PC-3 (cell line): Measurements from ENCODE around the gene KIF4B.
"Not testable (repeated sequence)": the region's sequence is repeated elsewhere in the genome, so short reads cannot be mapped to it uniquely, and the experiment has no call there.

ENCODE experiments used
- EZH2 ChIP-seq: fragments of 300-600 bp; sonication (generic); IDR thresholded peaks from one replicate; pipeline ENCODE4 v1.6.1; 2017; ENCODE audit warnings: antibody characterized with exemption, mild to moderate bottlenecking, low read length; ENCODE audit not compliant: unreplicated experiment
- EZH2phosphoT487 ChIP-seq: fragments of 300-600 bp; sonication (generic); IDR thresholded peaks from 2 replicates; pipeline ENCODE4 v1.6.1; 2018; ENCODE audit warnings: mild to moderate bottlenecking, antibody characterized with exemption, low read length, borderline replicate concordance
- TF ChIP-seq, protein P1 (sequence below): fragments of 300-600 bp; sonication (generic); conservative IDR thresholded peaks from 2 replicates; pipeline ENCODE4 v1.5.1; 2017; ENCODE audit warnings: antibody characterized with exemption, low read depth, mild to moderate bottlenecking, low read length

DNA sequence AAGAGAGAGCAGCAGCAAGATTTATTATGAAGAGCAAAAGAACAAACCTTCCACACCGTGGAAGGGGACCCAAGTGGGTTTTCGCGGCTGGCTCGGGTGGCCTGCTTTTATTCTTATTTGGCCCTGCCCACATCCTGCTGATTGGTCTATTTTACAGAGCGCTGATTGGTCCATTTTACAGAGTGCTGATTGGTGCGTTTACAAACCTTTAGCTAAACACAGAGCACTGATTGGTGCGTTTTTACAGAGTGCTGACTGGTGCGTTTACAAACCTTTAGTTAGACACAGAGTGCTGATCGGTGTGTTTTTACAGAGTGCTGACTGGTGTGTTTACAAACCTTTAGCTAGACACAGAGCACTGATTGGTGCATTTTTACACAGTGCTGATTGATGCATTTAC, 37.5 kb upstream of the KIF4B start:
- TF ChIP-seq, protein P1, sequence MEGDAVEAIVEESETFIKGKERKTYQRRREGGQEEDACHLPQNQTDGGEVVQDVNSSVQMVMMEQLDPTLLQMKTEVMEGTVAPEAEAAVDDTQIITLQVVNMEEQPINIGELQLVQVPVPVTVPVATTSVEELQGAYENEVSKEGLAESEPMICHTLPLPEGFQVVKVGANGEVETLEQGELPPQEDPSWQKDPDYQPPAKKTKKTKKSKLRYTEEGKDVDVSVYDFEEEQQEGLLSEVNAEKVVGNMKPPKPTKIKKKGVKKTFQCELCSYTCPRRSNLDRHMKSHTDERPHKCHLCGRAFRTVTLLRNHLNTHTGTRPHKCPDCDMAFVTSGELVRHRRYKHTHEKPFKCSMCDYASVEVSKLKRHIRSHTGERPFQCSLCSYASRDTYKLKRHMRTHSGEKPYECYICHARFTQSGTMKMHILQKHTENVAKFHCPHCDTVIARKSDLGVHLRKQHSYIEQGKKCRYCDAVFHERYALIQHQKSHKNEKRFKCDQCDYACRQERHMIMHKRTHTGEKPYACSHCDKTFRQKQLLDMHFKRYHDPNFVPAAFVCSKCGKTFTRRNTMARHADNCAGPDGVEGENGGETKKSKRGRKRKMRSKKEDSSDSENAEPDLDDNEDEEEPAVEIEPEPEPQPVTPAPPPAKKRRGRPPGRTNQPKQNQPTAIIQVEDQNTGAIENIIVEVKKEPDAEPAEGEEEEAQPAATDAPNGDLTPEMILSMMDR, result not testable (repeated sequence)
- TF ChIP-seq EZH2, EZH2phosphoT487: not testable (repeated sequence)
